Measurements from ENCODE around the gene FOXP1.

DNA sequence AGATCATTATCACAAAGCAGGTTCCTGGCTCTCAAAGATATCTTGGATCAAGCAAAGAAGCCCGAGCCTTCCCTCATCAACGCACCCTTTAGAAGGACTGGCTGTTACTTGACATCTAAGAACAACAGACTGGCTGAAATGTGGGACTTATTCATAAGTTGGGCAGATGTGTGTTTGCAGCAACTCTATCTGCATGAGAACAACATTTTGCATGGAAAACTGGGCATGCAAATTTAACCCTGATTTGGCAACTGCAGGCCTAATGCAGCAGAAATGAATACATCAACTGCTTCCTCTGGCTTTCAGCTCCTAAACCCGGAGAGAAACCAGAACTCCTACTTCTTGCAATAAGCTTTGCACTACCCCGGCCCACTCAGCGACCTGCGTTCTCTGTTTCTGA lies 35.0 kb upstream of the FOXP1 start:
- TF ChIP-seq POLR2A (IDR thresholded peaks at IDR 0.05; ENCODE audit: low read depth, low read length) (no peak), TAF1 (IDR thresholded peaks at IDR 0.05; ENCODE audit: borderline replicate concordance, low read depth, low read length) (no peak)

Measured in GM12892 (cell line).